ENCODE data around the gene PSMD8.

- TF ChIP-seq POLR2A (IDR thresholded peaks at IDR 0.05; ENCODE audit: extremely low read depth, insufficient read length) (no peak), CTCF (IDR thresholded peaks at IDR 0.05; ENCODE audit: low read depth, low read length) (no peak)
Measured at GRCh38 chr19:38383184-38383583, 8.8 kb downstream of the PSMD8 start.

All from NB4 (cell line).